GM19238 (cell line): Measurements from ENCODE around the gene PAIP2B.

Experiments
- DNase-seq: peaks from one replicate; pipeline ENCODE4 v3.0.0; 2011; ENCODE audit warnings: low spot score; ENCODE audit not compliant: insufficient read length

PAIP2B gene

GRCh38 chr2:71154279-71154678 lies 72.6 kb downstream of the PAIP2B start:
- DNase-seq, result no peak

GRCh38 chr2:71153585-71154224 lies 73.2 kb downstream of the PAIP2B start:
- no peak for DNase-seq

GRCh38 chr2:71151620-71152019 lies 75.3 kb downstream of the PAIP2B start:
- DNase-seq, result no peak

- no peak for DNase-seq
Observed at GRCh38 chr2:71150082-71150816, 76.7 kb downstream of the PAIP2B start.

- no peak for DNase-seq
Observed at GRCh38 chr2:71148506-71149063, 78.3 kb downstream of the PAIP2B start.

GRCh38 chr2:71143782-71144181 lies 83.1 kb downstream of the PAIP2B start:
- no peak for DNase-seq

GRCh38 chr2:71136174-71136573 lies 90.7 kb downstream of the PAIP2B start:
- no peak for DNase-seq

- DNase-seq, result no peak
Observed at GRCh38 chr2:71133603-71134002, 93.3 kb downstream of the PAIP2B start.
